Measurements from ENCODE around the gene GM2A.

GM2A gene

DNA sequence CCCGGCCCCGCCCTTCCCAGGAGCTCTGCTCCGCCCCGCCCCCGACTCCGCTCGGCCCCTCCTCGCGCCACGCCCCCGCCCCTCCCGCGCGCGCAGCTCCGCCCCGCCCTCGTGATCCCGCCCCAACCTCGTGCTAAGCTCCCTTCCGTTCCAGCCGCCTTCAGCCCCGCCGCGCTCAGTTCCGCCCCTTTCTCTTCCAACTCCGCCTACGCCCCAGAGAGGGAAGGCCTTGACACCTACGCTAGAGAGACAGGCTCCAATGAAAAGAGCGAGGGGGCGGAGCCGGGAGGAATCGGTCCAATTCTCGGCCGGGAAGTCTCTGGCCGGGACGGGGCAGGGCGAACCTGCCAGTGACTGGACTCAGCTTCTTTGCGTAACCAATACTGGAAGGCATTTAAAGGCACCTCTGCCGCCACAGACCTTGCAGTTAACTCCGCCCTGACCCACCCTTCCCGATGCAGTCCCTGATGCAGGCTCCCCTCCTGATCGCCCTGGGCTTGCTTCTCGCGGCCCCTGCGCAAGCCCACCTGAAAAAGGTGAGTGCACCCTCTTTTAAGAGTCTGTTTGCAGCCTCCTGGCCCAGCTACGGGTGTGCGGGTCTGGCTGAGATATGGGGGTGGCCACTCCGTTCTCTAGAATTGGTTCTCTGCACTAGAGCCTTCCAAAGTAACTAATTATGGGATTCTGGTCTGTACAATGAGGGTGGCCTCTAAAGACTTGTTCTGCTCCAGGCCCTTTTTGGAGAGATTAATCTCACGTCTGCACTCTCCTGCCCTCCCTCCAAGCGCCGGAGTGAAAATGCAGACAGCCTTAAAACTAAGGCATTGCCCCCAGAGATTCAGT is at the start of gene GM2A:
Gene GM2A, plus strand, starts transcription at position 424 of the 843 bp plus-strand sequence. Its CDS starts 32 bp downstream, at position 456.
- H3K27ac ChIP-seq (ENCODE audit: low read depth, low read length) = peak within 1 kb of the TSS; percentile 81
- H3K4me1 ChIP-seq (ENCODE audit: insufficient read depth, low read length) = peaks cover 17% of the 10 kb centered on the region
- H3K4me3 ChIP-seq (ENCODE audit: low read depth in 1 of 2, low read length in 2 of 2) = peak within 1 kb of the TSS; percentile 96 to 97
- H3K9ac ChIP-seq (ENCODE audit: low read length) = peak within 1 kb of the TSS; percentile 54
- no peaks in the 10 kb centered on the region for H3K9me3 ChIP-seq (ENCODE audit: low read length)
- no peaks in the 10 kb centered on the region for H3K27me3 ChIP-seq (ENCODE audit: control insufficient read depth in 1 of 2, insufficient read depth in 2 of 2, low read length in 2 of 2)
- H3K36me3 ChIP-seq (ENCODE audit: insufficient read depth, low read length) = no peaks in the 10 kb centered on the region

DNA sequence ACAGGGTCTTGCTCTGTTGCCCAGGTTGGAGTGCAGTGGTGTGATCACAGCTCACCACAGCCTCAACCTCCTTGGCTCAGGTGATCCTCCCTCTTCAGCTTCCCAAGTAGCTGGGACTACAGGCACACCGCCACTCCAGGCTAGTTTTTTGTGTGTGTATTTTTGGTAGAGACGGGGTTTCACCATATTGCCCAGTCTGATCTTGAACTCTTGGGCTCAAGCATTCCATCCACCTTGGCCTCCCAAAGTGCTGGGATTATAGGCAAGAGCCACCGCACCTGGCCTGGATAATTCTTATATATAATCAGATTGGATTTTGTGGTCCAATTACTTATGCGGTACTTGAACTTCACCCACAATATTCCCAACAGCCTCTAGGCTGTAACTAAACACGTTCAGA is 48.9 kb upstream of the GM2A start:
- Histone ChIP-seq H3K27ac (ENCODE audit: low read depth, low read length) (no peak overlapping the region), H3K36me3 (ENCODE audit: insufficient read depth, low read length) (peaks cover 34% of the 10 kb centered on the region), H3K27me3 (ENCODE audit: control insufficient read depth in 1 of 2, insufficient read depth in 2 of 2, low read length in 2 of 2) (no peaks in the 10 kb centered on the region), H3K4me1 (ENCODE audit: insufficient read depth, low read length) (peaks cover 20% of the 10 kb centered on the region), H3K9ac (ENCODE audit: low read length) (no peak overlapping the region), H3K4me3 (ENCODE audit: low read depth in 1 of 2, low read length in 2 of 2) (no peak overlapping the region), H3K9me3 (ENCODE audit: low read length) (no peaks in the 10 kb centered on the region)

DNA sequence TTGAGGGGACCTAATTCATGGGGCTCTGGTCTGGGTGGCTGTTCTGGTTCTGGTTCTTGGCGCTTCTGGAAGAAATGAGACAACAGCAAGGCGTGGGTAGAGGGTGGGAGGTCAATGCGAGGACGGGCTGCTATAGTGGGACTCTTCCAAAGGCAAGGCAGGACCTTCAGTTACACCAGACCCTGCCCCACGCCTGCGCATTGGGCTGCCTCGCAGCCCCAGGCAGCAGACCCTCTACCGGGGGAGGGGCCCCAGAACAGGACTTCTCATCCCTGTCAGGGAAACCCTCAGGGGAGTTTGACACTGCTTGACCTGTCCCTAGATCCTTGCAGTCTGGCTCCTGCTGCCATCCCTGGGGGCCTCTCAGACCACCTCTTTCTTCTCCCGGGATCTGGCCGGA is 47.6 kb upstream of the GM2A start:
- Histone ChIP-seq H3K4me1 (ENCODE audit: insufficient read depth, low read length) (peaks cover 25% of the 10 kb centered on the region), H3K27me3 (ENCODE audit: control insufficient read depth in 1 of 2, insufficient read depth in 2 of 2, low read length in 2 of 2) (no peaks in the 10 kb centered on the region), H3K9me3 (ENCODE audit: low read length) (no peaks in the 10 kb centered on the region), H3K36me3 (ENCODE audit: insufficient read depth, low read length) (peaks cover 22% of the 10 kb centered on the region), H3K27ac (ENCODE audit: low read depth, low read length) (no peak overlapping the region), H3K4me3 (ENCODE audit: low read depth in 1 of 2, low read length in 2 of 2) (no peak overlapping the region), H3K9ac (ENCODE audit: low read length) (no peak overlapping the region)

DNA sequence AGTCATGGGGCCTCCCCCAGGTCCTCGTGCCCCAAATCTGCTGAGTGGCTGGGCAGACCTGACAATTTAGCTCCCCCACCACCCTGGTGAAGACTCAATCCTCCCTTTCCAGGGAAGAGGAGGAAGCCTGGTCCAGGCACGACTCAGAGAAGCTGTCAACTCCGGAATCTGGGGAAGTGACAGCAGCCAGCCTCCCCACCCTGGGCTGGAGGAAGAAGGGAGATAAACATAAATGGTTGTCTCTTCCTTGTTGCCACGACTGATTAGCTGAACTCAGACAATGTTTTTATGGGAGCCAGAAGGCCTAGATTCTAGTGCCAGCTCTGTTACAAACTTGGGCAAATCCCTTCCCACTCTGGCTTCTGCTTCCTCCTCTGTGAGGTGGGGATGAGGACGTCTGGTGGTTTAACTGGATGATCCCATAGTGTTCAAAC is 44.5 kb upstream of the GM2A start:
- Histone ChIP-seq H3K27me3 (ENCODE audit: control insufficient read depth in 1 of 2, insufficient read depth in 2 of 2, low read length in 2 of 2) (no peaks in the 10 kb centered on the region), H3K4me3 (ENCODE audit: low read depth in 1 of 2, low read length in 2 of 2) (no peak overlapping the region), H3K4me1 (ENCODE audit: insufficient read depth, low read length) (peaks cover 19% of the 10 kb centered on the region), H3K9me3 (ENCODE audit: low read length) (no peaks in the 10 kb centered on the region), H3K36me3 (ENCODE audit: insufficient read depth, low read length) (no peaks in the 10 kb centered on the region), H3K27ac (ENCODE audit: low read depth, low read length) (no peak overlapping the region), H3K9ac (ENCODE audit: low read length) (no peak overlapping the region)

DNA sequence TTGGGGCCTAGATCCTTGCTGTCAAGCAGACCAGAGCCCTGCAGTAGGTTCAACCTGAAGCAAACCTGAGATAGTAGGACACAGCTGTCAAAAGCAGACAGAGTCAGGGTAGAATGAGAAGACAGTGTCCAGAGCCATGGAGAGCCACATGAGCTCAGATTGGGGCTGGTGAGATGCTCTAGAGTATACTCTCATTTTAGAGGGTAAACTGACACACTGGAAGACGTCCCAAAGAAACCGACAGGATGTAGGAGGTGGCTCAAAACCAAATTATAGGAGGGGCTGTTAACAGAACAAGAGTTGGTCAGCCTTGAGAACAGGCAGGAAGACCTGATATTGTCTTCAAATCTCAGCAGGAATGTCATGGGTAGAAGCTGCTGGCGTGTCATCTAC is 40.6 kb upstream of the GM2A start:
- Histone ChIP-seq H3K4me1 (ENCODE audit: insufficient read depth, low read length) (peaks cover 42% of the 10 kb centered on the region), H3K9me3 (ENCODE audit: low read length) (no peaks in the 10 kb centered on the region), H3K27ac (ENCODE audit: low read depth, low read length) (no peak overlapping the region), H3K36me3 (ENCODE audit: insufficient read depth, low read length) (peaks cover 7% of the 10 kb centered on the region), H3K27me3 (ENCODE audit: control insufficient read depth in 1 of 2, insufficient read depth in 2 of 2, low read length in 2 of 2) (no peaks in the 10 kb centered on the region), H3K9ac (ENCODE audit: low read length) (no peak overlapping the region), H3K4me3 (ENCODE audit: low read depth in 1 of 2, low read length in 2 of 2) (no peak overlapping the region)

DNA sequence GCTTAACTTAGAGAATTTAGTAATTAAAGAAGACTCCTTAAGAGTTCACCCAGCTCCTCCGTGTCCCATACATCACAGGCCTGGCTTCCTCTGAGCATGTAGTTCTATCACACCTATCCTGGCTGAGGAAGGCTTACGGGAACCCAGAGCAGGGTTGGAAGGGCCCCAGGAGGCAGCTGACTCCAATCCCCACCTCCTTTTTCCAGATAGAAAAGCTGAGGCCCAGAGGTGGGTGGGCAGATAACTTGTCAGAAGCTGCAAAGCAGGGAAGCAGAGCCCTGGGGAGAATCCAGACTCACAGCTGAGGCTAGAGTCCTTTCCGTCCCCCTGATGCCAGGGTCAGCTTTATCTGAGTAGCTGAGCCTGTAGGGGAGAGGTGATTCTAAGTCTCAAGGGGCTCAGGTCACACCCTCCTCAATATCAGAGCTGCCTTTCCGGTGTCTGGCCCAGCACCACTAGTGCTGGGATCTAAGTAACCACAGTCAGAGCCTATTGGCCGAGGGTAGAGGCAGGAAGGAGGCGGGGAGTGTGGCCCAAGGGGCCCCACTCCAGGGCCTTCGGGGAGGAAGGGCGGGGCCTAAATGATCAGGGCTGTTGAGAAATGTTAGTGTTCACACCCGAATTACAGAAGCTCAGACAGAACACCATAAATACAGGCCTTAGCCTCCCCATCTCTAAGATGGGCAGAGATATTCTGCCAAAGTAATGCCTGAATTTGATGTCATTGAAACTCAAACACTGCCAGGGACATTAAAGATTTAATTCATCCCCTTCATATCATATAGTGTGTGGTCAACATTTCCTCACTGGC is 39.0 kb upstream of the GM2A start:
- H3K9me3 ChIP-seq (ENCODE audit: low read length) = no peaks in the 10 kb centered on the region
- H3K9ac ChIP-seq (ENCODE audit: low read length) = peak overlapping the region; percentile 5
- H3K4me1 ChIP-seq (ENCODE audit: insufficient read depth, low read length) = peaks cover 46% of the 10 kb centered on the region
- peak overlapping the region in 1 of 2 donors; percentile 16 for H3K4me3 ChIP-seq (ENCODE audit: low read depth in 1 of 2, low read length in 2 of 2)
- no peaks in the 10 kb centered on the region for H3K27me3 ChIP-seq (ENCODE audit: control insufficient read depth in 1 of 2, insufficient read depth in 2 of 2, low read length in 2 of 2)
- peaks cover 7% of the 10 kb centered on the region for H3K36me3 ChIP-seq (ENCODE audit: insufficient read depth, low read length)
- H3K27ac ChIP-seq (ENCODE audit: low read depth, low read length) = peak overlapping the region; percentile 66

DNA sequence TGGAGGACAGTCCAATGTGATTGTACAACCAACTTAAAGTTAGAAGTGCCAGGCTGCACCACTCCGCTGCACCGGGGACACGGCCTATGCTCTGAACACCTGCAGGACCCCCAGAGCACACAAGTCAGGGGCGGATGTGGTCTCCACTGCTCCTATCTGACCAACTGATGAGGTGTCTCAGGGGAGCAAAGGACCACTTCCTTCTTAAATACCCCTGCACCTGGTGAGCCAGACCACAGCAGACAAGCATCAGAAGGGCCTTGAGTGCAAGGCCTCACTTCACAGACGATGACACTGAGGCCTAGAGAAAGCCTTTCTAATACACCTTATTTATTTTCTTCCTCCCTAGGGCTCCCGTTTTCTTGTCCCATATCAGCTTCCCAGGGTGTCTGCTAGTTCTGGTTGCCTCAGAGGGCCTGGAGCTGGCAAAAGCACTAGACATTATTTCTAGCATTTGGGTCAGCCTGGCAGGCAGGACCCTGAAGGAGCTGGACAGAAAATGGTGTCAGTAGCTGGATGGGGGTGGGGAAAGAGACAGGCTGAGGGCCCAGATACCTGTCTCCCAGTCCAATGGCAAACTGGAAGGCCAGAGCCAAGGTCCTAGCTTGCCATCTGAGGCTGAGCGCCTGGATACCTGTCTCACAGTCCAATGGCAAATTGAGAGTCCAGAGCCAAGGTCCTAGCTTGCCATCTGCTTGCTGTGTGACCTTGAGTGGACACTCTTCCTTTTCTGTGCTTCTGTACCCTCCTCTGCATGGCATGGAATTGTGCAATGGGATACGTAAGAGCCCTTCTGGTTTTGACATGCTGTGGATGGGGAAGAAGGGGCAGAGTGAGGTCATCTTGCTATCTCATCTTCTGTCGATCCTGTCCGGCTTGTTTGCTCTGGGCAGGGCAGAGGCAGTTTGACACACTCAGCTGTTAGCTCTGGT is 38.1 kb upstream of the GM2A start:
- H3K4me3 ChIP-seq (ENCODE audit: low read depth in 1 of 2, low read length in 2 of 2) = no peak overlapping the region
- H3K4me1 ChIP-seq (ENCODE audit: insufficient read depth, low read length) = peaks cover 49% of the 10 kb centered on the region
- H3K9me3 ChIP-seq (ENCODE audit: low read length) = no peaks in the 10 kb centered on the region
- no peaks in the 10 kb centered on the region for H3K27me3 ChIP-seq (ENCODE audit: control insufficient read depth in 1 of 2, insufficient read depth in 2 of 2, low read length in 2 of 2)
- peak overlapping the region; percentile 5 for H3K9ac ChIP-seq (ENCODE audit: low read length)
- peaks cover 7% of the 10 kb centered on the region for H3K36me3 ChIP-seq (ENCODE audit: insufficient read depth, low read length)
- H3K27ac ChIP-seq (ENCODE audit: low read depth, low read length) = peak overlapping the region; percentile 66

DNA sequence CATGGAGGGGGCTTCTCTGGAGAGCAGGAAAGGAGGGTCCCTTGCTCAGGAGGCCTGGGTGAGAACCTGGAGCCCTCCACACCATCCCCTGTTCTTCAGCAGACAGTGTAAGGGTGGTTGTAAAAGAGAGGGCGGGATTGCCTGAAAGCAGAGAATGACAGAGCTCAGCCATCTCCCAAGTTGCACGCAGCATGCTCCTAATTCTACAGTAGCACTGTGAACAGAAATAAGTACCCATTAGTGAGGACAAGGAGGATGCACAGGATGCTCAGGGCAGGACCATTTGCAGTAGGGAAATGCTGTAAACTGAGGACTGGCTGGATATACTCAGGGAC is 37.5 kb upstream of the GM2A start:
- Histone ChIP-seq H3K4me3 (ENCODE audit: low read depth in 1 of 2, low read length in 2 of 2) (no peak overlapping the region), H3K27me3 (ENCODE audit: control insufficient read depth in 1 of 2, insufficient read depth in 2 of 2, low read length in 2 of 2) (no peaks in the 10 kb centered on the region), H3K27ac (ENCODE audit: low read depth, low read length) (peak overlapping the region; percentile 52), H3K9me3 (ENCODE audit: low read length) (no peaks in the 10 kb centered on the region), H3K9ac (ENCODE audit: low read length) (no peak overlapping the region), H3K36me3 (ENCODE audit: insufficient read depth, low read length) (peaks cover 7% of the 10 kb centered on the region), H3K4me1 (ENCODE audit: insufficient read depth, low read length) (peaks cover 55% of the 10 kb centered on the region)

DNA sequence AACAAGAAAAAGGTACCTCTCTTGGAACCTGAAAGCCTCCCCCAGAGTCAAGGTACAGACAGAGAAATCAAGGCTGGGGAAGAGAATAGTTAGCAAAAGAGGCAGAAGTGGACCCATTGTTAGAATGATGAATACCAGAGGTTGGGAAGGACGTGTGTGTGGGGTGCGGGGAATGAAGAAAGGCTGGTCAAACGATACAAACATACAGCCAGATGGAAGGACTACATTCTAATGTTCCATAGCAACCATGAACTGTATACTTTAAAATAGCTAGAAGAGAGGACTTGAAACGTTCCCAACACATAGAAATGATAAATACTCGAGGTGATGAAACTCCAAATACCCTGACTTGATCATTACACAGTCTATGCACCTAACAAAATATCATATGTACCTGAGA is 36.2 kb upstream of the GM2A start:
- Histone ChIP-seq H3K4me3 (ENCODE audit: low read depth in 1 of 2, low read length in 2 of 2) (no peak overlapping the region), H3K4me1 (ENCODE audit: insufficient read depth, low read length) (peaks cover 68% of the 10 kb centered on the region), H3K9ac (ENCODE audit: low read length) (no peak overlapping the region), H3K27me3 (ENCODE audit: control insufficient read depth in 1 of 2, insufficient read depth in 2 of 2, low read length in 2 of 2) (no peaks in the 10 kb centered on the region), H3K27ac (ENCODE audit: low read depth, low read length) (peak overlapping the region; percentile 79), H3K9me3 (ENCODE audit: low read length) (no peaks in the 10 kb centered on the region), H3K36me3 (ENCODE audit: insufficient read depth, low read length) (peaks cover 7% of the 10 kb centered on the region)

DNA sequence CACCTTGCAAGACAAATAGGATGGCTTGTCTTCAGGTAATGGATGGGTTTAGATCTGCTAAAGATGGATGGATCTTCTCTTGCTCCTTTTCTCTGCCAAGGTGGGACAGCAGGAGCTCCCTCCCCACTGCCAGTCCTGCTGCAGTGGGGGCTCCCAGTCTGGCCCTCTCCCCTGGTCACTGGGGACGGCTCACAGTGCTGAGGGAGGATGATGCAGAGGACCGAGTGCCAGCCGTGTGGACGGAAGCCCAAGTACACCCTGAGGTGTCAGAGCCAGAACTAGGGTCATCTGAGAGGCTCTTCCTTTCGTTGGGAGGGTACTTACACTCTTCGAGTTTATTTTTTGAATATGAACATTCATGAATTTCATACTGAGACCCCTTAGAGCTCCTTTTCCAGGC is 34.8 kb upstream of the GM2A start:
- Histone ChIP-seq H3K4me1 (ENCODE audit: insufficient read depth, low read length) (peaks cover 79% of the 10 kb centered on the region), H3K4me3 (ENCODE audit: low read depth in 1 of 2, low read length in 2 of 2) (no peak overlapping the region), H3K27ac (ENCODE audit: low read depth, low read length) (peak overlapping the region; percentile 73), H3K9me3 (ENCODE audit: low read length) (no peaks in the 10 kb centered on the region), H3K27me3 (ENCODE audit: control insufficient read depth in 1 of 2, insufficient read depth in 2 of 2, low read length in 2 of 2) (no peaks in the 10 kb centered on the region), H3K36me3 (ENCODE audit: insufficient read depth, low read length) (peaks cover 7% of the 10 kb centered on the region), H3K9ac (ENCODE audit: low read length) (no peak overlapping the region)

DNA sequence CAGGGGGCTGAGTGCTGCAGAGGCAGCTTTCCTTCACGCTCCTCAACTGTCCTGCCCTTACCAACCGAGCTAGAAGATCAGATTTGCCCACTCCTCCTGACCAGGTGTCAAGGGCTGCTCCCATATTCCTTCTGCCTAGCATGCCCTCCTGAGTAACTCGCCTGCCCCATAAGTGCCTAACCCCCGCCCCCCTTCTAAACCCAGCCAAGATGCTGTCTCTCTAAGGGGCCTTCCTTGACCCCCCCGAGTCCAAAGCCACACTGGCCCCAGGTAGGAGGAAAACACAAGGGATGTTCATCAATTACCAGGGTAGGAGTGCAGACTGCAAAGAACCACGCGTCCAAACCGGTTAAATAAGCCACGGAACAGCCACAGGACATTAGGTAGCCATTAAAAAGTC is 33.8 kb upstream of the GM2A start:
- no peak overlapping the region for H3K27ac ChIP-seq (ENCODE audit: low read depth, low read length)
- H3K36me3 ChIP-seq (ENCODE audit: insufficient read depth, low read length) = peaks cover 7% of the 10 kb centered on the region
- no peak overlapping the region for H3K4me3 ChIP-seq (ENCODE audit: low read depth in 1 of 2, low read length in 2 of 2)
- no peaks in the 10 kb centered on the region for H3K9me3 ChIP-seq (ENCODE audit: low read length)
- no peak overlapping the region for H3K9ac ChIP-seq (ENCODE audit: low read length)
- no peaks in the 10 kb centered on the region for H3K27me3 ChIP-seq (ENCODE audit: control insufficient read depth in 1 of 2, insufficient read depth in 2 of 2, low read length in 2 of 2)
- peaks cover 71% of the 10 kb centered on the region for H3K4me1 ChIP-seq (ENCODE audit: insufficient read depth, low read length)

Data from muscle layer of colon (tissue), 2 donors.